Measurements from ENCODE around the gene PPY.

GRCh38 chr17:43952724-43953666 lies 10.7 kb upstream of the PPY start:
- TF ChIP-seq POLR2AphosphoS5 (IDR thresholded peaks at IDR 0.05; ENCODE audit: low read depth, low read length) (no peak), CTCF (IDR thresholded peaks at IDR 0.05) (no peak), REST (IDR thresholded peaks at IDR 0.05; ENCODE audit: insufficient read depth in 1 of 2, low read depth in 2 of 2, low read length in 1 of 2) (no peak), TCF7L2 (IDR thresholded peaks at IDR 0.05; ENCODE audit: low read depth, low read length) (no peak), SIN3A (IDR thresholded peaks at IDR 0.05; ENCODE audit: borderline replicate concordance, insufficient read depth, low read depth, low read length) (no peak)
